DND-41 (cell line): ENCODE measurements around the gene PHETA2.

ENCODE experiments used
- CTCF ChIP-seq: IDR thresholded peaks from 2 replicates; pipeline ENCODE4 v1.5.1; 2012; ENCODE audit warnings: borderline replicate concordance, low read length, moderate library complexity, mild to moderate bottlenecking; ENCODE audit not compliant: poor library complexity, severe bottlenecking; ENCODE audit errors: extremely low read depth
- EZH2 ChIP-seq: IDR thresholded peaks from 3 replicates; pipeline ENCODE4 v1.6.1; 2012; ENCODE audit warnings: borderline replicate concordance, low read depth, mild to moderate bottlenecking, moderate library complexity, low read length, inconsistent platforms; ENCODE audit not compliant: severe bottlenecking

- TF ChIP-seq CTCF (no peak), EZH2 (no peak)
Measured at GRCh38 chr22:42070517-42071422, 3.3 kb upstream of the PHETA2 start, which contains the start of gene NAGA.
